Fibroblast of pulmonary artery (primary cell): ENCODE results near the gene UGT1A8.

Experiments
- DNase-seq: peaks from one replicate; pipeline ENCODE4 v3.0.0-alpha.2; 2010; ENCODE audit warnings: low read depth
- H3K4me3 ChIP-seq: replicated peaks from 2 replicates; pipeline ENCODE4 v1.5.1; 2011; ENCODE audit warnings: low read depth, mild to moderate bottlenecking, control low read depth, low read length, moderate library complexity
- CTCF ChIP-seq: IDR thresholded peaks from 2 replicates; pipeline ENCODE4 v1.5.1; 2011; ENCODE audit warnings: mild to moderate bottlenecking, control low read depth, low read length, inconsistent platforms; ENCODE audit errors: missing control alignments

The UGT1A8 gene

GRCh38 chr2:233818639-233819621 lies 201.5 kb downstream of the UGT1A8 start:
- H3K4me3 ChIP-seq: no peak overlapping the region
- no peak for TF ChIP-seq CTCF
- no peak for DNase-seq

- H3K4me3 ChIP-seq: no peak overlapping the region
- DNase-seq: no peak
- no peak for TF ChIP-seq CTCF
Observed at GRCh38 chr2:233819884-233820773, 202.7 kb downstream of the UGT1A8 start.

GRCh38 chr2:233820774-233821105 lies 203.3 kb downstream of the UGT1A8 start:
- DNase-seq: no peak
- no peak overlapping the region for H3K4me3 ChIP-seq
- no peak for TF ChIP-seq CTCF

- DNase-seq: no peak
- TF ChIP-seq CTCF: no peak
Observed at GRCh38 chr2:233821196-233821595, 203.8 kb downstream of the UGT1A8 start.

GRCh38 chr2:233821709-233822100 lies 204.3 kb downstream of the UGT1A8 start:
- no peak for DNase-seq
- H3K4me3 ChIP-seq: no peak overlapping the region
- no peak for TF ChIP-seq CTCF

More at GRCh38 chr2:233821196-233821595, 203.8 kb downstream of the UGT1A8 start:
- H3K4me3 ChIP-seq: no peak overlapping the region

GRCh38 chr2:233822101-233822771 lies 204.8 kb downstream of the UGT1A8 start:
- no peak overlapping the region for H3K4me3 ChIP-seq
- no peak for TF ChIP-seq CTCF
- DNase-seq: no peak
